ENCODE results near the gene DMXL2. TPM values are rescaled to one million over a fixed set of nuclear protein-coding genes. Genes with fewer than 3 reads are reported as not detected.
"Not testable (repeated sequence)": the region's sequence is repeated elsewhere in the genome, so short reads cannot be mapped to it uniquely, and the experiment has no call there.

The DMXL2 gene
- total RNA-seq, 1 donor from 2014 or later: 23.6 TPM

GRCh38 chr15:51577636-51578304 lies 44.8 kb downstream of the DMXL2 start:
- no peak overlapping the region for H3K4me3 ChIP-seq
- no peaks in the 10 kb centered on the region for H3K36me3 ChIP-seq
- intact Hi-C loops (cut with DNase I): no loop called here
- TF ChIP-seq POLR2A (IDR thresholded peaks at IDR 0.05) (no peak), CTCF (IDR thresholded peaks at IDR 0.05) (no peak), POLR2AphosphoS5 (IDR thresholded peaks at IDR 0.05; ENCODE audit: insufficient read depth in 1 of 2, low read depth in 1 of 2) (no peak)
- DNase-seq (ENCODE audit: extremely low spot score in 2 of 2): no peak
- H3K27me3 ChIP-seq: no peaks in the 10 kb centered on the region
- H3K4me1 ChIP-seq: peaks cover 22% of the 10 kb centered on the region
- no peak overlapping the region for H3K27ac ChIP-seq
- no peaks in the 10 kb centered on the region for H3K9me3 ChIP-seq

GRCh38 chr15:51576911-51577500 lies 45.6 kb downstream of the DMXL2 start:
- Histone ChIP-seq H3K27me3 (no peaks in the 10 kb centered on the region), H3K4me3 (no peak overlapping the region), H3K36me3 (no peaks in the 10 kb centered on the region), H3K27ac (no peak overlapping the region), H3K4me1 (peaks cover 22% of the 10 kb centered on the region), H3K9me3 (no peaks in the 10 kb centered on the region)
- intact Hi-C loops (cut with DNase I): no loop called here
- no peak for DNase-seq (ENCODE audit: extremely low spot score in 2 of 2)
- no peak for TF ChIP-seq POLR2A (IDR thresholded peaks at IDR 0.05)
- peak; percentile 27 to 28 for TF ChIP-seq POLR2AphosphoS5 (IDR thresholded peaks at IDR 0.05; ENCODE audit: insufficient read depth in 1 of 2, low read depth in 1 of 2)
- no peak for TF ChIP-seq CTCF (IDR thresholded peaks at IDR 0.05)

- Histone ChIP-seq H3K36me3 (no peaks in the 10 kb centered on the region), H3K27ac (no peak overlapping the region), H3K4me3 (no peak overlapping the region), H3K4me1 (peaks cover 22% of the 10 kb centered on the region), H3K9me3 (no peaks in the 10 kb centered on the region), H3K27me3 (no peaks in the 10 kb centered on the region)
- DNase-seq (ENCODE audit: extremely low spot score in 2 of 2): no peak
- intact Hi-C loops (cut with DNase I): no loop called here
- no peak for TF ChIP-seq POLR2A (IDR thresholded peaks at IDR 0.05)
- TF ChIP-seq CTCF (IDR thresholded peaks at IDR 0.05): no peak
- no peak for TF ChIP-seq POLR2AphosphoS5 (IDR thresholded peaks at IDR 0.05; ENCODE audit: insufficient read depth in 1 of 2, low read depth in 1 of 2)
Measured at GRCh38 chr15:51576286-51576850, 46.2 kb downstream of the DMXL2 start.

GRCh38 chr15:51575775-51576174 lies 46.8 kb downstream of the DMXL2 start:
- DNase-seq (ENCODE audit: extremely low spot score in 2 of 2): no peak
- Histone ChIP-seq H3K27me3 (no peaks in the 10 kb centered on the region), H3K4me3 (no peak overlapping the region), H3K36me3 (no peaks in the 10 kb centered on the region), H3K27ac (no peak overlapping the region), H3K4me1 (peaks cover 22% of the 10 kb centered on the region), H3K9me3 (no peaks in the 10 kb centered on the region)
- TF ChIP-seq POLR2A (IDR thresholded peaks at IDR 0.05): no peak
- TF ChIP-seq CTCF (IDR thresholded peaks at IDR 0.05): no peak
- TF ChIP-seq POLR2AphosphoS5 (IDR thresholded peaks at IDR 0.05; ENCODE audit: insufficient read depth in 1 of 2, low read depth in 1 of 2): no peak
- intact Hi-C loops (cut with DNase I): no loop called here

GRCh38 chr15:51573352-51573751 lies 49.2 kb downstream of the DMXL2 start:
- H3K27me3 ChIP-seq; intact Hi-C loops (cut with DNase I); H3K27ac ChIP-seq; H3K36me3 ChIP-seq; DNase-seq (ENCODE audit: extremely low spot score in 2 of 2); H3K9me3 ChIP-seq; H3K4me3 ChIP-seq: not testable (repeated sequence)
- peaks cover 22% of the 10 kb centered on the region for H3K4me1 ChIP-seq

GRCh38 chr15:51568939-51569784 lies 53.4 kb downstream of the DMXL2 start:
- H3K27ac ChIP-seq; H3K27me3 ChIP-seq; H3K4me1 ChIP-seq; H3K4me3 ChIP-seq; H3K36me3 ChIP-seq; intact Hi-C loops (cut with DNase I); H3K9me3 ChIP-seq; DNase-seq (ENCODE audit: extremely low spot score in 2 of 2): not testable (repeated sequence)
